Measurements from ENCODE around the gene GUCA1C.

Gene GUCA1C

GRCh38 chr3:108947855-108948254 is 5.8 kb downstream of the GUCA1C start:
- no peak for DNase-seq (ENCODE audit: low spot score)
- Histone ChIP-seq H3K27ac (replicated peaks; ENCODE audit: low read length) (no peak overlapping the region), H3K9ac (ENCODE audit: low read depth, low read length, poor library complexity) (no peak overlapping the region), H2AFZ (ENCODE audit: low read length) (no peak overlapping the region), H2BK12ac (ENCODE audit: low read length) (no peak overlapping the region), H3K14ac (ENCODE audit: low read length) (no peak overlapping the region), H4K8ac (ENCODE audit: low read depth, low read length) (no peak overlapping the region), H4K91ac (ENCODE audit: low read depth, low read length, poor library complexity) (no peak overlapping the region), H3K18ac (ENCODE audit: low read length) (no peak overlapping the region), H2BK5ac (ENCODE audit: low read length) (no peak overlapping the region), H2AK5ac (ENCODE audit: low read depth, low read length) (no peak overlapping the region), H3K36me3 (replicated peaks in 1 of 2; ENCODE audit: control insufficient read depth in 2 of 2, insufficient read depth in 2 of 2, low read length in 2 of 2) (no peaks in the 10 kb centered on the region), H3K4me1 (ENCODE audit: control insufficient read depth in 2 of 2, insufficient read depth in 1 of 2, low read depth in 1 of 2, low read length in 2 of 2) (peaks cover 0 to 2% of the 10 kb centered on the region in 2 donors), H3K4me2 (ENCODE audit: insufficient read depth, low read length, poor library complexity, severe bottlenecking) (no peak overlapping the region), H3K9me3 (replicated peaks in 1 of 2; ENCODE audit: control insufficient read depth in 2 of 2, insufficient read depth in 1 of 2, low read depth in 1 of 2, low read length in 2 of 2) (no peaks in the 10 kb centered on the region), H3K79me1 (ENCODE audit: low read depth, low read length) (no peaks in the 10 kb centered on the region), H3K4me3 (ENCODE audit: low read length in 2 of 2) (no peak overlapping the region), H3K4ac (ENCODE audit: low read length) (no peak overlapping the region), H3K23ac (ENCODE audit: low read depth, low read length, poor library complexity) (no peak overlapping the region), H2BK120ac (ENCODE audit: low read depth, low read length) (no peak overlapping the region), H2BK15ac (ENCODE audit: low read length) (no peak overlapping the region), H3K27me3 (ENCODE audit: control insufficient read depth in 3 of 3, insufficient read depth in 3 of 3, low read depth in 1 of 3, low read length in 3 of 3) (no peaks in the 10 kb centered on the region)
- no CpG with 5 or more reads among the region's 2 CpGs for WGBS, 2 donors (ENCODE audit: extremely low coverage in 2 of 2, insufficient read length in 2 of 2, insufficient replicate concordance in 1 of 2)

- no peak overlapping the region for H2BK12ac ChIP-seq (ENCODE audit: low read length)
- H2AFZ ChIP-seq (ENCODE audit: low read length), result no peak overlapping the region
- no peak overlapping the region for H3K18ac ChIP-seq (ENCODE audit: low read length)
- no CpG with 5 or more reads among the region's 11 CpGs for WGBS, 2 donors (ENCODE audit: extremely low coverage in 2 of 2, insufficient read length in 2 of 2, insufficient replicate concordance in 1 of 2)
- H2AK5ac ChIP-seq (ENCODE audit: low read depth, low read length), result no peak overlapping the region
- H3K4ac ChIP-seq (ENCODE audit: low read length), result no peak overlapping the region
- H3K23ac ChIP-seq (ENCODE audit: low read depth, low read length, poor library complexity), result no peak overlapping the region
- H2BK120ac ChIP-seq (ENCODE audit: low read depth, low read length), result no peak overlapping the region
- no peaks in the 10 kb centered on the region for H3K27me3 ChIP-seq (ENCODE audit: control insufficient read depth in 3 of 3, insufficient read depth in 3 of 3, low read depth in 1 of 3, low read length in 3 of 3)
- H4K8ac ChIP-seq (ENCODE audit: low read depth, low read length), result no peak overlapping the region
- H3K9ac ChIP-seq (ENCODE audit: low read depth, low read length, poor library complexity), result no peak overlapping the region
- H3K36me3 ChIP-seq (replicated peaks in 1 of 2; ENCODE audit: control insufficient read depth in 2 of 2, insufficient read depth in 2 of 2, low read length in 2 of 2), result no peaks in the 10 kb centered on the region
- H4K91ac ChIP-seq (ENCODE audit: low read depth, low read length, poor library complexity), result no peak overlapping the region
- H3K79me1 ChIP-seq (ENCODE audit: low read depth, low read length), result no peaks in the 10 kb centered on the region
- no peak overlapping the region for H3K27ac ChIP-seq (replicated peaks; ENCODE audit: low read length)
- H3K4me3 ChIP-seq (ENCODE audit: low read length in 2 of 2), result no peak overlapping the region
- H3K9me3 ChIP-seq (replicated peaks in 1 of 2; ENCODE audit: control insufficient read depth in 2 of 2, insufficient read depth in 1 of 2, low read depth in 1 of 2, low read length in 2 of 2), result no peaks in the 10 kb centered on the region
- H2BK5ac ChIP-seq (ENCODE audit: low read length), result no peak overlapping the region
- no peak for DNase-seq (ENCODE audit: low spot score)
- no peak overlapping the region for H2BK15ac ChIP-seq (ENCODE audit: low read length)
- no peak overlapping the region for H3K14ac ChIP-seq (ENCODE audit: low read length)
- no peak overlapping the region for H3K4me2 ChIP-seq (ENCODE audit: insufficient read depth, low read length, poor library complexity, severe bottlenecking)
- H3K4me1 ChIP-seq (ENCODE audit: control insufficient read depth in 2 of 2, insufficient read depth in 1 of 2, low read depth in 1 of 2, low read length in 2 of 2), result no peaks in the 10 kb centered on the region
Observed at GRCh38 chr3:108946292-108947285, 7.1 kb downstream of the GUCA1C start.

GRCh38 chr3:108940568-108941263 is 13.0 kb downstream of the GUCA1C start:
- DNase-seq (ENCODE audit: low spot score), result no peak
- H2AFZ ChIP-seq (ENCODE audit: low read length), result no peak overlapping the region
- no peak overlapping the region for H3K27ac ChIP-seq (replicated peaks; ENCODE audit: low read length)
- no peaks in the 10 kb centered on the region for H3K27me3 ChIP-seq (ENCODE audit: control insufficient read depth in 3 of 3, insufficient read depth in 3 of 3, low read depth in 1 of 3, low read length in 3 of 3)
- no peak overlapping the region for H3K14ac ChIP-seq (ENCODE audit: low read length)
- H3K36me3 ChIP-seq (replicated peaks in 1 of 2; ENCODE audit: control insufficient read depth in 2 of 2, insufficient read depth in 2 of 2, low read length in 2 of 2), result no peaks in the 10 kb centered on the region
- no peak overlapping the region for H3K23ac ChIP-seq (ENCODE audit: low read depth, low read length, poor library complexity)
- no peaks in the 10 kb centered on the region for H3K79me1 ChIP-seq (ENCODE audit: low read depth, low read length)
- H3K18ac ChIP-seq (ENCODE audit: low read length), result no peak overlapping the region
- no peak overlapping the region for H2BK15ac ChIP-seq (ENCODE audit: low read length)
- WGBS, 2 donors (ENCODE audit: extremely low coverage in 2 of 2, insufficient read length in 2 of 2, insufficient replicate concordance in 1 of 2), result no CpG with 5 or more reads among the region's 5 CpGs
- no peaks in the 10 kb centered on the region for H3K9me3 ChIP-seq (replicated peaks in 1 of 2; ENCODE audit: control insufficient read depth in 2 of 2, insufficient read depth in 1 of 2, low read depth in 1 of 2, low read length in 2 of 2)
- no peak overlapping the region for H2BK120ac ChIP-seq (ENCODE audit: low read depth, low read length)
- H4K8ac ChIP-seq (ENCODE audit: low read depth, low read length), result no peak overlapping the region
- no peak overlapping the region for H2BK5ac ChIP-seq (ENCODE audit: low read length)
- H3K4ac ChIP-seq (ENCODE audit: low read length), result no peak overlapping the region
- H3K4me3 ChIP-seq (ENCODE audit: low read length in 2 of 2), result no peak overlapping the region
- H3K9ac ChIP-seq (ENCODE audit: low read depth, low read length, poor library complexity), result no peak overlapping the region
- no peak overlapping the region for H2BK12ac ChIP-seq (ENCODE audit: low read length)
- H3K4me1 ChIP-seq (ENCODE audit: control insufficient read depth in 2 of 2, insufficient read depth in 1 of 2, low read depth in 1 of 2, low read length in 2 of 2), result no peaks in the 10 kb centered on the region
- no peak overlapping the region for H2AK5ac ChIP-seq (ENCODE audit: low read depth, low read length)
- H4K91ac ChIP-seq (ENCODE audit: low read depth, low read length, poor library complexity), result no peak overlapping the region
- no peak overlapping the region for H3K4me2 ChIP-seq (ENCODE audit: insufficient read depth, low read length, poor library complexity, severe bottlenecking)

GRCh38 chr3:108940166-108940565 is 13.5 kb downstream of the GUCA1C start:
- H4K91ac ChIP-seq (ENCODE audit: low read depth, low read length, poor library complexity), result no peak overlapping the region
- no peak overlapping the region for H2BK12ac ChIP-seq (ENCODE audit: low read length)
- no peak overlapping the region for H3K27ac ChIP-seq (replicated peaks; ENCODE audit: low read length)
- H2BK120ac ChIP-seq (ENCODE audit: low read depth, low read length), result no peak overlapping the region
- H3K79me1 ChIP-seq (ENCODE audit: low read depth, low read length), result no peaks in the 10 kb centered on the region
- no peak overlapping the region for H3K4me3 ChIP-seq (ENCODE audit: low read length in 2 of 2)
- no peak overlapping the region for H2BK5ac ChIP-seq (ENCODE audit: low read length)
- H3K4me2 ChIP-seq (ENCODE audit: insufficient read depth, low read length, poor library complexity, severe bottlenecking), result no peak overlapping the region
- H3K18ac ChIP-seq (ENCODE audit: low read length), result no peak overlapping the region
- H2AK5ac ChIP-seq (ENCODE audit: low read depth, low read length), result no peak overlapping the region
- H3K23ac ChIP-seq (ENCODE audit: low read depth, low read length, poor library complexity), result no peak overlapping the region
- no peak overlapping the region for H4K8ac ChIP-seq (ENCODE audit: low read depth, low read length)
- H2BK15ac ChIP-seq (ENCODE audit: low read length), result no peak overlapping the region
- H3K27me3 ChIP-seq (ENCODE audit: control insufficient read depth in 3 of 3, insufficient read depth in 3 of 3, low read depth in 1 of 3, low read length in 3 of 3), result no peaks in the 10 kb centered on the region
- H3K36me3 ChIP-seq (replicated peaks in 1 of 2; ENCODE audit: control insufficient read depth in 2 of 2, insufficient read depth in 2 of 2, low read length in 2 of 2), result no peaks in the 10 kb centered on the region
- no peak overlapping the region for H3K14ac ChIP-seq (ENCODE audit: low read length)
- H3K4me1 ChIP-seq (ENCODE audit: control insufficient read depth in 2 of 2, insufficient read depth in 1 of 2, low read depth in 1 of 2, low read length in 2 of 2), result no peaks in the 10 kb centered on the region
- H2AFZ ChIP-seq (ENCODE audit: low read length), result no peak overlapping the region
- H3K9me3 ChIP-seq (replicated peaks in 1 of 2; ENCODE audit: control insufficient read depth in 2 of 2, insufficient read depth in 1 of 2, low read depth in 1 of 2, low read length in 2 of 2), result no peaks in the 10 kb centered on the region
- no CpG with 5 or more reads among the region's 4 CpGs for WGBS, 2 donors (ENCODE audit: extremely low coverage in 2 of 2, insufficient read length in 2 of 2, insufficient replicate concordance in 1 of 2)
- H3K4ac ChIP-seq (ENCODE audit: low read length), result no peak overlapping the region
- no peak for DNase-seq (ENCODE audit: low spot score)
- H3K9ac ChIP-seq (ENCODE audit: low read depth, low read length, poor library complexity), result no peak overlapping the region
